Measurements from ENCODE around the gene DPF3. TPM values are rescaled to one million over a fixed set of nuclear protein-coding genes. Genes with fewer than 3 reads are reported as not detected.
A peak's percentile ranks its signal among the peaks of the same experiment; 100 is the strongest.

The DPF3 gene
- total and polyA plus RNA-seq, 11 donors, result 13.5 to 53.8 (median 37.0) TPM

- Histone ChIP-seq H3K27ac (no peak overlapping the region), H3K27me3 (no peaks in the 10 kb centered on the region), H3K4me3 (no peak overlapping the region), H3K4me1 (peaks cover 0 to 14% (median 0%) of the 10 kb centered on the region in 12 donors), H3K9me3 (peaks cover 0 to 33% (median 20%) of the 10 kb centered on the region in 12 donors), H3K36me3 (peaks cover 0 to 14% (median 0%) of the 10 kb centered on the region in 9 donors)
- WGBS, 4 donors, result 55 to 72% (median 64%) methylated on average over 3 of the region's 3 CpGs
- ATAC-seq, result no peak
- TF ChIP-seq CTCF (IDR thresholded peaks at IDR 0.05) (no peak), POLR2A (IDR thresholded peaks at IDR 0.05) (no peak)
- intact Hi-C loops (cut with DNase I), result no loop called here
- DNase-seq, result no peak
Measured at GRCh38 chr14:72755766-72756165, 138.1 kb downstream of the DPF3 start.

GRCh38 chr14:72754949-72755348, 139.0 kb downstream of the DPF3 start:
- WGBS, 4 donors, result 93 to 96% (median 94%) methylated on average over 4 of the region's 4 CpGs
- Histone ChIP-seq H3K36me3 (peaks cover 0 to 14% (median 0%) of the 10 kb centered on the region in 9 donors), H3K4me1 (peaks cover 0 to 14% (median 0%) of the 10 kb centered on the region in 12 donors), H3K27me3 (no peaks in the 10 kb centered on the region), H3K27ac (no peak overlapping the region), H3K4me3 (no peak overlapping the region), H3K9me3 (peaks cover 0 to 25% (median 14%) of the 10 kb centered on the region in 12 donors)
- TF ChIP-seq CTCF (IDR thresholded peaks at IDR 0.05), result no peak
- intact Hi-C loops (cut with DNase I), result no loop called here
- ATAC-seq (peak in 1 of 4 donors; percentile 14), DNase-seq (no peak)

- peaks cover 0 to 15% (median 4%) of the 10 kb centered on the region in 12 donors for H3K9me3 ChIP-seq
- TF ChIP-seq POLR2A (IDR thresholded peaks at IDR 0.05), result no peak
- no peak for TF ChIP-seq CTCF (IDR thresholded peaks at IDR 0.05)
- peak in 2 of 4 donors; percentile 19 to 26 for ATAC-seq
- no peaks in the 10 kb centered on the region for H3K27me3 ChIP-seq
- DNase-seq, result no peak
- intact Hi-C loops (cut with DNase I), result no loop called here
- WGBS, 4 donors, result 74 to 84% (median 77%) methylated on average over 6 of the region's 6 CpGs
- H3K4me3 ChIP-seq, result no peak overlapping the region
- H3K36me3 ChIP-seq, result peaks cover 0 to 20% (median 0%) of the 10 kb centered on the region in 9 donors
- peaks cover 0 to 14% (median 0%) of the 10 kb centered on the region in 12 donors for H3K4me1 ChIP-seq
- H3K27ac ChIP-seq, result no peak overlapping the region
Measured at GRCh38 chr14:72753879-72754400, 140.0 kb downstream of the DPF3 start.

DNA sequence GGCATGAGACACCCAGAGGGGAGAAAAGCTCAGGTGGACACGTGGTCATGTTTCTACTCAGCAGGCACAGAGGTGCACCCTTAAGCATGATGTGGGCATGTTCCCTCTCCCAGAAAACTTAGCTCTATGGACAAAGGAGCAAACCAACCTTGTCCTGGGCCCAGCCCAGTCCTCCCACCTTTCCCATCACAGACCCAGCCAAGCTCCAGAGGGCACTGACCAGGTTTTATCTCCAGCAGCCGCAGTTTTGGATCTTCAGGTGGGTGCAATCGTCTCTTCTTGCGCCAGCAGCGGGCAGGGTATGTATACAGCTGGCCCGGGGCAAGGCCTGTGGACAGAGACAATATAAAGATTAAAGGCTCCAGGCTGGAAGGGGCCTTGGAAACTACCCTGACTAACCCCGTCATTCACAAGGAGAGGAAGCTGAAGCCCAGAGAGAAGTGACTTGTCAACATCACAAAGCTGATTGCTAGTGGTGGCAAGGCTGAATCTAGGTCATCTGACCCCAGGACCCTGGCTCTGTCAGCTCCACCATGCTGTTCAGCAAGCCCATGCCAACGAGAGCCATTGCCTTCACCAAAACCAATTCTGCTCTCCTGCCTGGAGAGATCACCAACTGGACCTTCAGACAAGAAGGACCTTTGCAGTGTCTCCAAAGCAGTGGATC, 140.7 kb downstream of the DPF3 start:
- 72 to 84% (median 78%) methylated on average over 8 of the region's 8 CpGs for WGBS, 4 donors
- peak in 1 of 4 donors; percentile 21 for ATAC-seq
- Histone ChIP-seq H3K36me3 (peaks cover 0 to 23% (median 0%) of the 10 kb centered on the region in 9 donors), H3K27ac (no peak overlapping the region), H3K4me1 (peaks cover 0 to 14% (median 0%) of the 10 kb centered on the region in 12 donors), H3K27me3 (no peaks in the 10 kb centered on the region), H3K9me3 (peaks cover 0 to 9% (median under 1%) of the 10 kb centered on the region in 12 donors), H3K4me3 (no peak overlapping the region)
- no peak for TF ChIP-seq CTCF (IDR thresholded peaks at IDR 0.05)
- TF ChIP-seq POLR2A (IDR thresholded peaks at IDR 0.05), result no peak
- DNase-seq, result no peak
- intact Hi-C loops (cut with DNase I), result no loop called here

All from heart left ventricle (tissue), 16 donors.